Measurements from ENCODE around the gene ATXN2.

- TF ChIP-seq, protein P1, sequence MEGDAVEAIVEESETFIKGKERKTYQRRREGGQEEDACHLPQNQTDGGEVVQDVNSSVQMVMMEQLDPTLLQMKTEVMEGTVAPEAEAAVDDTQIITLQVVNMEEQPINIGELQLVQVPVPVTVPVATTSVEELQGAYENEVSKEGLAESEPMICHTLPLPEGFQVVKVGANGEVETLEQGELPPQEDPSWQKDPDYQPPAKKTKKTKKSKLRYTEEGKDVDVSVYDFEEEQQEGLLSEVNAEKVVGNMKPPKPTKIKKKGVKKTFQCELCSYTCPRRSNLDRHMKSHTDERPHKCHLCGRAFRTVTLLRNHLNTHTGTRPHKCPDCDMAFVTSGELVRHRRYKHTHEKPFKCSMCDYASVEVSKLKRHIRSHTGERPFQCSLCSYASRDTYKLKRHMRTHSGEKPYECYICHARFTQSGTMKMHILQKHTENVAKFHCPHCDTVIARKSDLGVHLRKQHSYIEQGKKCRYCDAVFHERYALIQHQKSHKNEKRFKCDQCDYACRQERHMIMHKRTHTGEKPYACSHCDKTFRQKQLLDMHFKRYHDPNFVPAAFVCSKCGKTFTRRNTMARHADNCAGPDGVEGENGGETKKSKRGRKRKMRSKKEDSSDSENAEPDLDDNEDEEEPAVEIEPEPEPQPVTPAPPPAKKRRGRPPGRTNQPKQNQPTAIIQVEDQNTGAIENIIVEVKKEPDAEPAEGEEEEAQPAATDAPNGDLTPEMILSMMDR (IDR thresholded peaks at IDR 0.05): no peak
- TF ChIP-seq POLR2A (IDR thresholded peaks at IDR 0.05): no peak
Observed at GRCh38 chr12:111418594-111418880, 180.6 kb downstream of the ATXN2 start.
